ENCODE measurements around the gene MIF4GD.

DNA sequence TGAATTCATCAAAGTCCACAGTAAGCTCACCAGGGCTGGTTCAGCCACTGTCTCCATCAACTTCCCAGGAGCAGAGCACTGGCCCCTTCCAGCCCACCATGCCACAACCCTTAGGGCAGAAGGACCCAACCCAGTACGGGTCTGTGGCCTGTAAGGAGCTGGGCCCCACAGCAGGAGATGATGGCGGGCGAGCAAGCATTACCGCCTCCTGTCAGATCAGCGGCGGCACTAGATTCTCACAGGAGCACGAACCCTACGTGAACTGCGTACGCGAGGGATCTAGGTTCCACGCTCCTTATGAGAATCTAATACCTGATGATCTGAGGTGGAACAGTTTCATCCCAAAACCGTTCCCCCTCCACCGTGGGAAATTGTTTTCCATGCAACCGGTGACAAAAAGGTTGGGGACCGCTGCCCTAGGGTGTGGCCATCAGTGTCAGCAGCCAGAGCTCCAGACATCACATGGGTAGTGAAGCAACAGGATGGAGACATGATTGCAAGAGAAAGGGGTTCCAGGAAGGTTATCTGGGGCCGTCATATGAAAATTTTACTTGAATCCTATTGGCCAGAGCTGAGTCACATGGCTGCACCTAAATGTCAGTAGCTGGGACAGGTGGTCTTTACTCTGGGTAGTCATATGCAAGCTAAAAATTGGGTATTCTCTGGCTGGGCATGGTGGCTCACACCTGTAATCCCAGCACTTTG lies 30.6 kb upstream of the MIF4GD start:
- no peak for TF ChIP-seq CTCF (IDR thresholded peaks at IDR 0.05 in 2 of 3, conservative IDR thresholded peaks at IDR 0.05 in 1 of 3; ENCODE audit: control insufficient read depth in 2 of 3, extremely low read depth in 1 of 3, insufficient read depth in 1 of 3, low read depth in 3 of 3, low read length in 3 of 3)
- TF ChIP-seq POLR2A (IDR thresholded peaks at IDR 0.05; ENCODE audit: low read depth, low read length), result no peak
- no peak for TF ChIP-seq EP300 (IDR thresholded peaks at IDR 0.05; ENCODE audit: borderline replicate concordance in 1 of 2, control insufficient read depth in 1 of 2, low read depth in 2 of 2, low read length in 2 of 2)
- no peak for TF ChIP-seq MAX (IDR thresholded peaks at IDR 0.05; ENCODE audit: low read depth, low read length)
- TF ChIP-seq NFYA (IDR thresholded peaks at IDR 0.05; ENCODE audit: borderline replicate concordance, low read depth, low read length), result no peak
- no peak for TF ChIP-seq SIX5 (IDR thresholded peaks at IDR 0.05; ENCODE audit: low read depth, low read length, severe bottlenecking)
- TF ChIP-seq ZNF24 (IDR thresholded peaks at IDR 0.05), result no peak
- TF ChIP-seq, protein P1, sequence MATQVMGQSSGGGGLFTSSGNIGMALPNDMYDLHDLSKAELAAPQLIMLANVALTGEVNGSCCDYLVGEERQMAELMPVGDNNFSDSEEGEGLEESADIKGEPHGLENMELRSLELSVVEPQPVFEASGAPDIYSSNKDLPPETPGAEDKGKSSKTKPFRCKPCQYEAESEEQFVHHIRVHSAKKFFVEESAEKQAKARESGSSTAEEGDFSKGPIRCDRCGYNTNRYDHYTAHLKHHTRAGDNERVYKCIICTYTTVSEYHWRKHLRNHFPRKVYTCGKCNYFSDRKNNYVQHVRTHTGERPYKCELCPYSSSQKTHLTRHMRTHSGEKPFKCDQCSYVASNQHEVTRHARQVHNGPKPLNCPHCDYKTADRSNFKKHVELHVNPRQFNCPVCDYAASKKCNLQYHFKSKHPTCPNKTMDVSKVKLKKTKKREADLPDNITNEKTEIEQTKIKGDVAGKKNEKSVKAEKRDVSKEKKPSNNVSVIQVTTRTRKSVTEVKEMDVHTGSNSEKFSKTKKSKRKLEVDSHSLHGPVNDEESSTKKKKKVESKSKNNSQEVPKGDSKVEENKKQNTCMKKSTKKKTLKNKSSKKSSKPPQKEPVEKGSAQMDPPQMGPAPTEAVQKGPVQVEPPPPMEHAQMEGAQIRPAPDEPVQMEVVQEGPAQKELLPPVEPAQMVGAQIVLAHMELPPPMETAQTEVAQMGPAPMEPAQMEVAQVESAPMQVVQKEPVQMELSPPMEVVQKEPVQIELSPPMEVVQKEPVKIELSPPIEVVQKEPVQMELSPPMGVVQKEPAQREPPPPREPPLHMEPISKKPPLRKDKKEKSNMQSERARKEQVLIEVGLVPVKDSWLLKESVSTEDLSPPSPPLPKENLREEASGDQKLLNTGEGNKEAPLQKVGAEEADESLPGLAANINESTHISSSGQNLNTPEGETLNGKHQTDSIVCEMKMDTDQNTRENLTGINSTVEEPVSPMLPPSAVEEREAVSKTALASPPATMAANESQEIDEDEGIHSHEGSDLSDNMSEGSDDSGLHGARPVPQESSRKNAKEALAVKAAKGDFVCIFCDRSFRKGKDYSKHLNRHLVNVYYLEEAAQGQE (IDR thresholded peaks at IDR 0.05; ENCODE audit: low read depth, low read length), result no peak
- TF ChIP-seq USF2 (IDR thresholded peaks at IDR 0.05; ENCODE audit: borderline replicate concordance, low read depth, low read length), result no peak
- no peak for TF ChIP-seq POLR2AphosphoS5 (IDR thresholded peaks at IDR 0.05; ENCODE audit: low read length)
- no peak for TF ChIP-seq EGR1 (IDR thresholded peaks at IDR 0.05; ENCODE audit: borderline replicate concordance in 1 of 2, low read depth in 2 of 2, low read length in 2 of 2)
- no peak for TF ChIP-seq POLR2AphosphoS2 (IDR thresholded peaks at IDR 0.05; ENCODE audit: low read depth, low read length)
